Stimulated activated CD8-positive, alpha-beta memory T cell treated with anti-CD3 and anti-CD28 coated beads, Interleukin-15, amount 100 ng/mL, for 24 hours (primary cell): Measurements from ENCODE around the gene TRIM31.

Source experiments
- DNase-seq: peaks from one replicate; pipeline ENCODE4 v3.0.0-alpha.2; 2020; ENCODE audit warnings: low read depth

TRIM31 gene

DNA sequence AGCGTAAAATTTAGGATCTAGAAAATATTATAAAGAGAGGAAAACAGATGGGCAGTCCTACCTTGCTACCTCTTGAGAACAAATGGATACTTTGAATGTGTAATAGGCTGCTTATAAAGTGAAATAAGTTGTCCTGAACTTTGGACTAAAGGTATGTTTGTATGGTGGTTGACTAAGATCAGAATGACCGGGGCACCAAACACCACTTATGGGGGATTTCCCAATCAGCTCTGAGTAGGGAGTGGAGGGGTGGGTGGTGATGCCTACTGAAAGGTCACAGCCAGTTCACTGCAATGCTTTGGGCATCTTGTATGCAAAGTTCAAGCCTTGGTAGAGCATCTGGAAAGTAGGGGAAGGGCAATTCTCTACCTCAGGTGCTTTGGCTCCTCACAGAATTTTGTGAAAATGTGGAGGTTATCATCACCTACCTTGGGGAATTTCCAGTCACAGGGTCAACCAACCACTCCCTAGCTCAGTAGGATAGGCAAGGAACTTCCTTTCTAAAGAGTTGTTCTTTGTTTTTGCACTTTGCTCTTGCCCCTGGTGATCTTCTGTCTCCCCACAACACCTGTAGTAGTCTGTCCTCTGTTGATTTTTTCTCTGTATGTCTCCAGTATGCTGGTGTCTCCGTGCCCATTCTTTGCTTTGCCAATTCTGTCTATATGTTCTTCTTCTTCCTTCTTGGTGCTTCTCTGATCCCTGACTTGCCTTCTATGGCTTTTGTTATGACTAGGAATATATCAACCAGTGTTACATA is at the start of gene TRIM31:
Gene TRIM31, minus strand, starts transcription at position 88 of the 757 bp plus-strand sequence. CDS start 285 bp downstream, outside the sequence.
- no peak for DNase-seq

DNA sequence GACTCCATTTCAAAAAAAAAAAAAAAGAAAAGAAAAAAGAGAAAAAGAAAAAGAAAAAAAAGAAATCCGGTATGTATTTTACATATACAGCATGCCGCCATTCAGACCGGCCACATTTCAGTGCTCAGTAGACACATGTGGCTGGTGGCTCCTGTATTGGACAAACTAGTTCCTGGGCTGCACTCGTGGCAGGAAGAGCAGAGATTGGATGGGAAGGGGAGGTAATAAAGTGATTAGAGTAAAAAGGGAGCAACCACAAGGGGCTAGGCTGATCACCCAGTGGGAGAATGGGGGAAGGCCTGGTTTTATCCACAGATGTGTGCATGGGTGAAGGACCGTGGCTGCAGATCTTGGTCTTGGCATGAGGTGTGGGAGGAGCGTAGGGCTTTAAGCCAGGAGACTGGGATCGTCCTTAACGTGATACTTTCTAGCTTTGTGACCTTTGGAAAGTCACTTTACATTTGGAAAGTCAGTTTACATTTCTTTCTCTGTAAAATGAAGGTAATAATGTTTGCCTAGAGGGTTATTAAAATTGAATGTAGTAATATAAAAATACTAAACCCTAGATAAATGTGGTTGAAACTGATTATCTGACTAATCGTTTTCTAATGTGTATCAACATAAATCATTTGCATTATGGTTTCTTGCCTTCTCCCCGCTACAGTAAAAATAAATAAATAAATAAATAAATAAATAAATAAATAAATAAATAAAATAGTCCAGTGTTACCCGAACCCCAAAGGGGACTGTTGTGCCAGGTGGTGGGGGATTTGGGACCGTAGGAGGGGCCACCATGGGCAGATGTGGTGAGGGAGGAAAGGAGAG is 49.6 kb upstream of the TRIM31 start:
- DNase-seq = no peak

DNA sequence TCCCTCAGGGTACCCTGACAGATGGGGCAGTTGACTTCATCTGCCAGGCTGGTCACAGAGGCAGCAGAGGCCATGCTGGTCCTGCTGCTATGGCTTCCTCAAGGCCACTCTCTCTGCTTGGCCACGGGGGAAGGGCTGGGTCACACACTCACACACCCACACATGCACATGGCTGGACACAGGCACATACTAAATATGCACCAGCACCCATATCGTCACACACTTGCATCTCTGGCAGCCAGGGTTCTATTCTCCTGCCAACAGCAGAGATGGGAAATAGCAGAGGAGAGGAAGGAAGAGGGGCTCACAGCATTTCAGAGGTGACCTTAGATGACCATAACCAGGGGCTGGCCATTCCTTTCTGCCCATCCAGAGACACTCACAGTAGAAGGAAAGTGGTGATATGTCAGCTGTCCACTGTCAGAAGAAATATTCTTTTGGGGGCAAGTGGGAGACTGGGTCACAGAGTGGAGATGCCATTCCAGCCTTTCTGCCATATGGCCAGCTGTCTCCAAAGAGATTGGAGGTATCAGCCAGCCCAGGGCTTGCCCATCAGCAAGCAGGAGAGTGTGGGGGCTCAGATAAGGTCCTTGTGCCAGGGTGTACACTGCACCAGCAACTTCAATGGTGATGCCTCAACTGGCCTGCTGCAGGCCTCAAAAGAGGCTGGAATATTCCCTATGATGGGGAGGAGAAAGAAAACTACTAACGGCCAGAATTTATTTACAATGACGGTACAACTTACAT is 48.1 kb upstream of the TRIM31 start, which contains the start of gene TRIM10:
Gene TRIM10, minus strand, starts transcription at position 427 of the 747 bp plus-strand sequence. Its CDS starts 353 bp downstream, at position 74.
- no peak for DNase-seq

DNA sequence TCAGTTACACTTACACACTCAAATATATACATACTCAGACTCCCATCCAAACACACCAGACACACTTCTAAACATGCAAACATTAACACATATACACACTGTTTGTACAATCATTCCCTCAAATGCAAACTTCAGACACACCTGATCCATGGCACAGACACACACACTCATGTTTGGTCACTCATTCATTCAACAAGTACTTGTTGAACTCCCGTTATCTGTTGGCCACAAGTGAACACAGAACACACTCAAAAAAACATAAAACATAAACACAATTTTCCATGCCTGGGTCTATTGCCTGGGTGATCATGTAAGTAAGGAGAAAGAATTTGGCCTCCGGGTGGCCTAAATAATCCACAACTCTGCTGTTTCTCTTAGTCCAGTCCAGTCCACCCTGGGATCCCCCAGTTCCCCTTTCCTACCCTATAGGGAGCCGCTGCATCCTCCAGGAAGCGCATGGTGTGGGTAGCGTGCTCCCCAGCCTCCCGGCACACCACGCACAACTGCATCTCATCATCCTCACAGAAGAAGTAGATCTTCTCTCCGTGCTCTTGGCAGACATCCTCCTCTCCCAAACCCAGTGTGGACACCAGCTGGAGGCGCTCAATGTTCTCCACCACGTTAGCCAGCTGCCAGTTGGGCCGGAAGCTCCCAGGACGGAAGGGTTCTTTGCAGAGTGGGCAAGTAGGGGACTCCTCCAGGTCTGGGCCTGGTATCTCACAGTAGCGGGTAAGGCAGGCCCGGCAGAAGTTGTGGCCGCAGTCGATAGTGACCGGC is 47.3 kb upstream of the TRIM31 start:
- no peak for DNase-seq

- DNase-seq = no peak
Observed at GRCh38 chr6:30158475-30159040, 45.7 kb upstream of the TRIM31 start.

- DNase-seq = no peak
Observed at GRCh38 chr6:30157999-30158398, 45.1 kb upstream of the TRIM31 start.

GRCh38 chr6:30157581-30157980 is 44.7 kb upstream of the TRIM31 start:
- DNase-seq = no peak

DNA sequence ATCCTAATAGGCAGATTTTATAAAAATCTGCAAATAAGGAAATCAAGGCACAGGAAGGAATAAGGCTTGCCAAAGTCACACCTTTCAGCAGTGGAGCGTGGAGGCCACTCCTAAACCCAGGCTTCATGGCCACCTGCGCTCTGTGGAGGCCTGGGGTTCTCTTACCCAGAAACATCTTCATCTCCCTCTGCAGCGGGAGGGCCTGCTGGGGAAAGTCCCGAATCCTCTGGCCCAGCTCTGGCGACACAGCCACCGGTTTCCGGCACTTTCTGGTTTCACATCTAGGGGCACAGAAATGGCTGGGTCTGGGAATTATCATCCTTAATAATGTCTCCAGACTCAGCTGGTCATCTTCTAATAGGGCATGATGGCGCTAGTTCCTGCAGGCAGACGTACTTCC is 43.9 kb upstream of the TRIM31 start:
- no peak for DNase-seq

- no peak for DNase-seq
Observed at GRCh38 chr6:30156262-30156599, 43.3 kb upstream of the TRIM31 start.

DNA sequence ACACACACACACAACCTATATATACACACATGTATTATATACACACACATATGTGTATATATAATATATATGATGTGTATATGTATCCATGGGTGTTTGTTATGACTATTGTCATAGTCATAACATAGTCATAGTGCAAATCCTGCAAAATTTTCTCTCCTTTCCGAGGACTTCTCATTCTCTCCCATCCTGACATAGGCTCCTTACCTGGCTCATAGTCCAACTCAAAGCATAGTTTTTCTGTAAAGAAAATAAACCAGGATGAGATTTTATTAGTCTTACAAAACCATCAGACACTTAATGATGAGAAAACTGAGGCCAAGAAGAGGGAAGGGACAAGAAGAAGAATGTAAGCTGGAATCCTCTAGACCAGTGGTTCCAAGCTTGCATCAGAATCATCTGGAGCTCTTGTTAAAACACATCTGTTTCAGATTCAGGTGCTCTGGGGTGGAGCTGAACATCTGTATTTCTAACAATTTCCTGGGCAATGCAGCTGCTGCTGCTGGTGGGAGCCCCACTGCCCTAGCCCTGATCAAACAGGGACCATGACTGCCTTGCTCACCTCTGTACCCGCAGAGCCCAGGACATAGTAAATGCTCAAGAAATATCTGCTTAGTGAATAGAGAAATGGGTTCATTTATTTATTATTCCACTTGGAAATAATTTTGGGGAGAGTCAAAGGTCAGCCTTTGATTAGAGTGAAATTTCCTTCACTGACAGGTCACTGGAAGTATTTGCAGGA is 42.8 kb upstream of the TRIM31 start:
- no peak for DNase-seq

DNA sequence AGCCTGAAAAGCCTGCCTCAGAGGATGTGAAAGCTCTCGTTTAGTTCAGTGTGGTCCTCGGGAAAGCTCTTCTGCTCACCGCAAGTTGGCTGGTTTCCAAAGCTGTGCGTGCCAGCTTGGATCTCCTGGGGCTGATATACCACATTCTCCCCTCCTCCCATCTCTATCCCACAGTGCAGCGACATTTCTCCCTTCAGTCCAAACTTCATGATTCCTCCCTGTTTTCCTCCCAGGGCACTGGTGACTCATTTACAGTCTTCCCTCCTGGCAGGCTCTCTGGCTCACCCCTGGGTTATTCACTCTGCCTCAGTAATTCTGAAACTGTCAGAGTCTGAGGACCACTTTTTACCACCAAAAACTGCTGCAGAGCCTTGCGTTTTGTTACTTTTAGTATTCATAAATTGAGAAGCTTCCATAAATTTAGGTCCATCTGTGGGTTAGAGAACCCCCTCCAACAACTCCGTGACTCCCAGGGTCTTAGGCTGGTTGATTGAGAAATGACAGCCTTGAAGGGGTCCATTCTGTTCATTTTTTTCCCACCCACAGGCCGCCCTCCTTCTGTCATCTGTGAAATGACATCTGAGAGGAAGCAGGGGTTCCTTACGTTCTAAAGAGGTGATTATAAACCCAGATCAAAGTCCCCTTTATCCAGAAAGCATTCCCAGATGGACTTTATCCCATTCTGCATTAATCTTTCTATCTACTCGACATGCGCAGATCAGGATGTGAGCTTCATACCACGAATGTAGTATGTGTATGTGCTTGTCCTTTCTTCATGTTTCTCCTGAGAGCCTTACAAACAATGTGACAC is 42.0 kb upstream of the TRIM31 start:
- no peak for DNase-seq

DNA sequence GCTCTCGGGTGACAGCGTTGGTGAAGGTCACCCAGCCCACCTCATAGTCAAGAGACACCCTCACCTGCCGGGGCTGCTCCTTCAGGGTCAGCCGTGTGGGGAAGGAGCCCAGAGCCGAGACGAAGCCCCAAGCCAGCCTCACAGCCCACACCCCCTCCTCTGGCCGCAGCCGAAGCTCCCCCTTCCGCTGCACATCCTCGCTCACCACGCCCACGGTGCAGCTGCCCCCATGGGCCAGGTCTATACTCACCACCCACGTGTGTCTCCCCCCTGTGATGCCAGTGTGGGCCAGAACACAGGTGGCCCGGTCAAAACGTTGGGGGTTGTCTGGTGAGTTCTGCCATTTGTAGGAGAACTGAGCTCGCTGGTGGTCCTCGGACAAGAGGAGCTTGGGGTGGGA is 41.2 kb upstream of the TRIM31 start:
- DNase-seq = no peak

- no peak for DNase-seq
Observed at GRCh38 chr6:30152910-30153610, 40.2 kb upstream of the TRIM31 start.

DNA sequence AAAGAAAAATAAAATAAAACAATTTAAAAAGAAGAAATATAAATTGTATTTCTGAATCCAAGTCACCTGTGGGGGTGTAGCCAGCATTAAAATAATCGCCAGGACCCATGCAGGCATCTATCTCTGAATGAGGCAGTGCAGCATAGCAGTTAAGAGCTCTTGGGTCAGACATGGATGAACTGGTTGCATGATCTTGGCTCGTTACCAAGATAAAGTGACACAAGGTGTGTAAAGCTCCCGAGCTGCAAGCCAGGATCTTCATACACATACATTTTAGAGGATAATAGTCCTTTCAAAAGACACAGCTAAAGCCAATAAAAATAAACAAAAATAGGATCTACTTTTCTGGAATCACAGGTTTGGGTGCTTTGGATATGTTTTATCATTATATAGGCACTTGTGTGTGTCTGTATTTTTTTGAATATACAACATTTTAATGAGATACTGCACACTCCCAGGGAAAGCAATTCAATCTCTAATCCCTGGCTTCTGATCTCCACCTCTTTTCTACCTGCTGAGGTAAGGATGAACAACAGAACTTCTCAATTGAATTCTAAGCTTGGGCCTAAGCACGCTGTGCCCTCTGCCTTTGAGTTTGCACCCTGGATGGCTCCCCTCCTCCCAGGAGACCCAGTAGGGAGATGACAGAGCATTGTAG is 39.3 kb upstream of the TRIM31 start:
- DNase-seq = no peak

DNA sequence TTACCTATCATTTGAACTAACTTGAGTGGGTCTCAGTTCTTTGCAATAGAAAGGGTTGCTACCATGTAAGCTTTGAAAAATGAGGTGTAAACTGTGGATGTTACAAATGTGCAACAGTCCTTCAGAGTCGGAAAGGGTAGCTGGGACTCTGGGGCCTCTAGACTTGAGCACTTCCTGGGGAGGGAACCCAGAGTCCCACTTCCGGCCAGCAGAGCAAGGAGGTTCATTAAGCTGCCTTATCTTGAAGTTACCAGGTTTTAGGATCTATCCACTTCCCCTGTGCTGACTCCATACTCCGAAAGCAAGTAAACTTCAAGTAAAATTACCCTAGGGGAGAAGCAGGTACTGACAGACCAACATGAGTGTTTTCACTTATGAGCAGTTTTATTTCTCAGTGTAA is 38.7 kb upstream of the TRIM31 start:
- DNase-seq = no peak

GRCh38 chr6:30150671-30151395 is 37.9 kb upstream of the TRIM31 start:
- DNase-seq = no peak

- no peak for DNase-seq
Observed at GRCh38 chr6:30149858-30150550, 37.1 kb upstream of the TRIM31 start.
